GM15510 (cell line): Measurements from ENCODE around the gene MMP24OS.

Source experiments
- POLR2A ChIP-seq: IDR thresholded peaks from 3 replicates; pipeline ENCODE4 v1.6.1; 2011; ENCODE audit warnings: borderline replicate concordance; ENCODE audit not compliant: insufficient read length; ENCODE audit errors: extremely low read depth

MMP24OS gene

DNA sequence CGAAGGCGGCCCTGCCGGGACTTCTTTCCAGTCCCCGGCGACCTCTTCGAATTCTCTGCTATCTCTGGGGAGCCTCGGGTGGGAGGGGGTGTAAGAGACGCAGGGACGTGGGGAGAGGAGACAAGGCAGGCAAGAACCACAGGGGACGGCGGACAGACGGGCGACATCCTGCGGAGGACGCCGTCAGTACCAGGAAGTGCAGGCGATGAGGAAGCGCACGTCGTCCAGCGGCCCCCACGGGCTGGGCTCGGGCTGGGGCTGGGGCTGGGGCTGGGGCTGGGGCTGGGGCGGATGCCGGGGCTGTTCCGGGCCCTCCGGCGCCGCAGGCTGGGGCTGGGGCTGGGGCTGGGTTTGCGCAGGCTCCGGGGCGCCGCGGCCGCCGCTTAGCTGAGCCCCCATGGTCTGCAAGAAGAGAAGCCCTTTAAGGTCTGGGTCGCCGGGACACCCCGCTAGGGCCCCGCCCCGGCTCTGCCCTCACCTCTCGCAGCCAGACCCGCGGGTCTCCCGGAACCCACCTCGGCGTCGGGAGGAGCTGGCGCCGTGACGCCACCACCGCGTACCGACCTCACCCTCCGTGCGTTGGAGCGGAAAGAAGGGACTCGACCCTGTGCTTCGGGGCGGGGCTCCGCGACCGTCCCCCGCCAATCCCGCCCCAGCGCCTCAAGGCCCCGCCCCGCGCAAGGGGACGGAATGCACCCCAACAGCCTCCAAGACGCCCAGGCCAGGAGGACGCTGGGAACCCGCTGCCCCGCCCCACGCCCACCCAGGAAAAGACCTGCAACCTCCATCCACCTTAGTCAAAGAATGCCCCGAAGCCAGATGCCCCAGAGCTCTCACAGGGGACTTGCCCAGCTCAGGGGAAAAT lies at the start of gene MMP24OS:
MMP24OS (minus strand) TSS at position 592 of the 865 bp plus-strand sequence; CDS start at position 399, 193 bp downstream.
- peak; percentile 87 for TF ChIP-seq POLR2A

- TF ChIP-seq POLR2A: no peak
These were observed 49.4 kb upstream of the MMP24OS start for GRCh38 chr20:35327074-35327976.

- TF ChIP-seq POLR2A: no peak
These were observed 48.8 kb upstream of the MMP24OS start for GRCh38 chr20:35326740-35327073.

- no peak for TF ChIP-seq POLR2A
These were observed 48.3 kb upstream of the MMP24OS start for GRCh38 chr20:35326021-35326739.

- TF ChIP-seq POLR2A: no peak
These were observed 47.5 kb upstream of the MMP24OS start for GRCh38 chr20:35325401-35325800.

DNA sequence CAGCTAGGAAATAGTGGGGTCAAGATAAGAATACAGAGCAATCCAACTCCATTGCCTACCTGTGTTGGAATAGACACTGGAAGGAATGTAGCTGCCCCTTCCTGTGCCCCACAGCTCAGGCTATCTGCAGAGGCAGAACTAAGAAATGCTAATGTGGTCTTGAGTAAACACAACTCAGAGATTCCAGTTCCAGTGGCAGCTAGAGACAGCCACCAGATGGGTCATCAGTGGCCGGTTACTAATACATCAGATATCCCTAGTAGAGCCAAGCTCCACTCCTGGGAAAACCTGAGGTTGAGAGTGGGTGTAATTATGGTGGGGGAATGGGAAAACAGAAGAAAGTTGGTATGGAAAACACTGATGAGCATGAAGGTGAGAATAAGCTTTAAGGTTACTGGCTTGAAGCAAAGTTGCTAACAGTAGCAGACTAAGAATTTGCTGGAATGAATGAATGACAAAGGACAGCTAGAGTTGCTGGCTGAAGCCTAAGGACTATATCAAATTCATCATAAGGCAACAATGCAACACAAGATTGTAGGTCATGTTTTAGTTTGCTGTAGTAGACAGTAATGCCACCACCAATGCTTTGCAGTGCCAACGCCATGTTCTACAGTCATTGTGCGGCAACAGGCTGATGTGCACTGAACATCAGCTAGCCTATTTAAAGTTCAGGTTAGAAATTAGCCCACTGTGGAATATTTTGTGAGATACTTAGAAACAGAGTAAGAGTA lies 42.6 kb upstream of the MMP24OS start:
- no peak for TF ChIP-seq POLR2A

DNA sequence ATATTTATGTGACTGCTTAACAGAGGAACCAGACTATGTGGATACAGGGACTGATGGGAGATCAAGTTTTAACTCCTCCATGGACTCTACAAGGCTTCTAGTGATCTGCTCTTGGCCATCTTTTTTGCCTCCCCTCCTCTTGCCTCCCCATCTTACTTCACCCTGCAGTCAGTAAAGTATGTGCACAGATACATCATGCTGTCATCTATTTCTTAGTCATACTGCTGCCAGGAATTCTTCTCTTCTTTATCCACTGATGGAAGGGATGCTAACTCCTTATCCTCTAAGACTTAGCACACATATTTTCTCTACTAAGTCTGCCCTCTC lies 41.9 kb upstream of the MMP24OS start:
- no peak for TF ChIP-seq POLR2A

- TF ChIP-seq POLR2A: no peak
These were observed 41.4 kb upstream of the MMP24OS start for GRCh38 chr20:35319192-35319870.

GRCh38 chr20:35318502-35319157 lies 40.7 kb upstream of the MMP24OS start:
- no peak for TF ChIP-seq POLR2A

DNA sequence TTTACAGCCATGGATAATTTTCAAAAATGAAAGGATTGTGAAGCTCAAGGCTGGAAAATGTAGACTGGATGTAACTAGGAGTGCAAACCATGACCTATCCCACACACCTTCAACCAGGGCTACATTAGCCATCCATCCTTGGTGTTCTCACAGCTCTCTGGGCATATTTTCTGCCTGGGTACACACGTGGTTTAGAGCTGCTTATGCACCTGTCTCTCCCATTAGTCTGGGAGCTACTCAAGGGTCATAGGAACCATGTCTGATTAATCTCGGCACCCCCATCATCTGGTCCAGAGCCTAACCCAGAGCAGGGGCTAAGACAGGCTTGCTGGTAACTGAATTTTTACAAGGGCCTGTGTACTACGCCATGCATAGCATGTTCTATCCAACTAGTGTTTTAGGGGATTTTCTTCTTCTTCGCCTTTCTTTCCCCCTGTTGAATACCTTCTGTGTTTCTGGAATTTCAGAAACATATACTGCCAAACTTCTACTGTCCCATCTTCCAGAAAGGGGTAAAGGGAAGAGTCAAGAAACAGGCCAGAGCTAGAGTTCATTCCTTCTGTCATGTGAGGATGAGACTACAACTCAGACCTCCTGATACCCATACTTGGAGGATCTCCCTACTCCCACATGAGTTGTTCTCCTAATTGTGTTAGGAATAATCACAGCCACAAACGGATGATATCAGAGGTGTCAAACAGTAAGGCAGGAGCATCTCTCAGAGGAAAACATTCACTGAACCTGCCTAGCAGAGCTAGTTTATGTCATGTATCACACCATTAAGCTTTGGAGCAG lies 39.7 kb upstream of the MMP24OS start:
- no peak for TF ChIP-seq POLR2A

- no peak for TF ChIP-seq POLR2A
These were observed 38.2 kb upstream of the MMP24OS start for GRCh38 chr20:35316086-35316485.

GRCh38 chr20:35314816-35315631 lies 37.1 kb upstream of the MMP24OS start:
- TF ChIP-seq POLR2A: no peak
